Measurements from ENCODE around the gene ALOX12B. TPM values are rescaled to one million over a fixed set of nuclear protein-coding genes. Genes with fewer than 3 reads are reported as not detected.

Gene ALOX12B
- total and polyA plus RNA-seq, 2 of the 13 experiments (the other 11 are each of a cell fraction or from before 2014, with no cell fraction given), result 0.13 TPM; not detected in 1

GRCh38 chr17:8066841-8067775 is 20.4 kb downstream of the ALOX12B start (continued):
- 0 out of 2 replicates have a peak, but pooled peaks have one; percentile 20 for TF ChIP-seq HNF1B (CRISPR knock-in tag; IDR thresholded peaks at IDR 0.05)
- peak; percentile 52; the same call in 1 of the 2 replicates for TF ChIP-seq CCDC6 (CRISPR knock-in tag; IDR thresholded peaks at IDR 0.05)
- peak; percentile 25; the same call in 1 of the 2 replicates for TF ChIP-seq HDAC1 (CRISPR knock-in tag; IDR thresholded peaks at IDR 0.05)
- peak; percentile 23; the same call in 1 of the 2 replicates for TF ChIP-seq ZNF746 (CRISPR knock-in tag; IDR thresholded peaks at IDR 0.05)
- TF ChIP-seq LRRFIP1 (CRISPR knock-in tag; conservative IDR thresholded peaks at IDR 0.05), result no peak
- TF ChIP-seq TIGD3 (CRISPR knock-in tag; IDR thresholded peaks at IDR 0.05; ENCODE audit: borderline replicate concordance), result 0 out of 2 replicates have a peak, but pooled peaks have one; percentile 46
- 0 out of 2 replicates have a peak, but pooled peaks have one; percentile 47 for TF ChIP-seq KDM5B (CRISPR knock-in tag; IDR thresholded peaks at IDR 0.05; ENCODE audit: borderline replicate concordance)
- no peak for TF ChIP-seq ZNF407 (CRISPR knock-in tag; IDR thresholded peaks at IDR 0.05; ENCODE audit: not compliant biosample characterization)

Data from HepG2 (cell line).